SK-N-SH (cell line): Measurements from ENCODE around the gene STEAP3. TPM values are rescaled to one million over a fixed set of nuclear protein-coding genes. Genes with fewer than 3 reads are reported as not detected.
A peak's percentile ranks its signal among the peaks of the same experiment; 100 is the strongest.

ENCODE experiments used
- CTCF ChIA-PET: fragments of 300-600, 350-600 bp; formaldehyde crosslinking; extraction: SDS; loops from one replicate; lab custom pipeline; 2021; lab: Yijun Ruan, JAX
- POLR2A ChIA-PET: fragments of 350-600 bp; sonication (Branson Sonifier 250); formaldehyde crosslinking; extraction: SDS; loops from one replicate; lab custom pipeline; 2020; ENCODE audit warnings: antibody characterized with exemption, inconsistent platforms; lab: Yijun Ruan, JAX
- DNase-seq: peaks from one replicate; pipeline ENCODE4 v3.0.0; 2012
- H2AFZ ChIP-seq: fragments of 200-600 bp; sonication (generic); 2 replicates; pipeline ENCODE4 v1.8.1; 2016; ENCODE audit warnings: antibody characterized with exemption, mild to moderate bottlenecking, low read depth
- H3F3A ChIP-seq: fragments of 200-600 bp; sonication (generic); replicated peaks from 2 replicates; pipeline ENCODE3; 2016; ENCODE audit warnings: antibody characterized with exemption, mild to moderate bottlenecking; ENCODE audit not compliant: insufficient read depth
- H3K27ac ChIP-seq, 2 experiments: fragments of 200-500 bp in 1 of 2; fragments of 200-600 bp in 1 of 2; sonication (Bioruptor generic) in 1 of 2; sonication (generic), shearing (Covaris generic) in 1 of 2; 2 replicates each; pipeline versions ENCODE4 v1.5.1 to v1.6.1; 2014 to 2016; ENCODE audit warnings: low read depth in 2 of 2, inconsistent platforms in 1 of 2, low read length in 1 of 2, mild to moderate bottlenecking in 1 of 2, mixed read lengths in 1 of 2
- H3K27me3 ChIP-seq: fragments of 200-600 bp; sonication (generic), shearing (Covaris generic); 2 replicates; pipeline ENCODE4 v1.6.1; 2016; ENCODE audit warnings: mixed run types; ENCODE audit not compliant: insufficient read depth
- H3K36me3 ChIP-seq, 2 experiments: fragments of 200-500 bp in 1 of 2; fragments of 200-600 bp in 1 of 2; sonication (Bioruptor generic) in 1 of 2; sonication (generic) in 1 of 2; replicated peaks in 1 of 2; 2 replicates each; pipeline versions ENCODE3 to v1.5.1; 2014 to 2016; ENCODE audit warnings: low read length in 1 of 2, mild to moderate bottlenecking in 1 of 2; ENCODE audit not compliant: insufficient read depth in 2 of 2, control insufficient read depth in 1 of 2
- H3K4me1 ChIP-seq, 2 experiments: fragments of 200-500 bp in 1 of 2; fragments of 200-600 bp in 1 of 2; sonication (Bioruptor generic) in 1 of 2; sonication (generic), shearing (Covaris generic) in 1 of 2; 2 replicates each; pipeline versions ENCODE4 v1.5.1 to v1.6.1; 2014 to 2016; ENCODE audit warnings: low read depth in 1 of 2, low read length in 1 of 2, mixed run types in 1 of 2; ENCODE audit not compliant: insufficient read depth in 2 of 2, control insufficient read depth in 1 of 2
- H3K4me2 ChIP-seq: fragments of 200-600 bp; sonication (generic), shearing (Covaris generic); 2 replicates; pipeline ENCODE4 v1.6.1; 2017; ENCODE audit warnings: mixed run types
- H3K4me3 ChIP-seq, 2 experiments: fragments of 200-500 bp in 1 of 2; fragments of 200-600 bp in 1 of 2; sonication (Bioruptor generic) in 1 of 2; sonication (generic), shearing (Covaris generic) in 1 of 2; 2 replicates each; pipeline versions ENCODE4 v1.5.1 to v1.8.1; 2014 to 2016; ENCODE audit warnings: low read depth in 2 of 2, inconsistent platforms in 1 of 2, low read length in 1 of 2, mild to moderate bottlenecking in 1 of 2, mixed read lengths in 1 of 2, moderate library complexity in 1 of 2
- H3K79me2 ChIP-seq: fragments of 200-600 bp; sonication (generic); 2 replicates; pipeline ENCODE4 v1.8.1; 2017; ENCODE audit warnings: mild to moderate bottlenecking; ENCODE audit not compliant: insufficient read depth
- H3K9ac ChIP-seq: fragments of 200-600 bp; sonication (generic); 2 replicates; pipeline ENCODE4 v1.6.1; 2017; ENCODE audit warnings: mixed run types
- H3K9me2 ChIP-seq: fragments of 200-600 bp; sonication (generic); 2 replicates; pipeline ENCODE4 v1.6.1; 2017; ENCODE audit warnings: mixed run types
- H3K9me3 ChIP-seq: fragments of 200-600 bp; sonication (generic); 2 replicates; pipeline ENCODE4 v1.6.1; 2017; ENCODE audit warnings: mixed run types, mild to moderate bottlenecking, moderate library complexity
- H4K20me1 ChIP-seq: fragments of 200-600 bp; sonication (generic); 2 replicates; pipeline ENCODE4 v1.6.1; 2017; ENCODE audit warnings: mild to moderate bottlenecking, mixed run types; ENCODE audit not compliant: insufficient read depth
- CHD2 ChIP-seq: fragments of 150-350 bp; IDR thresholded peaks from 2 replicates; pipeline ENCODE4 v1.6.1; 2018; ENCODE audit warnings: low read length; ENCODE audit not compliant: partially characterized antibody
- CTCF ChIP-seq: fragments of 200-600 bp; sonication (generic); IDR thresholded peaks from 2 replicates; pipeline ENCODE4 v1.6.1; 2017; ENCODE audit warnings: antibody characterized with exemption, mild to moderate bottlenecking, moderate library complexity
- EP300 ChIP-seq, 2 experiments: IDR thresholded peaks; 2 replicates each; pipeline versions ENCODE4 v1.4.0 to v1.6.1; 2012; ENCODE audit warnings: borderline replicate concordance in 1 of 2, low read depth in 1 of 2, low read length in 1 of 2
- EZH2phosphoT487 ChIP-seq: fragments of 200-600 bp; sonication (generic); IDR thresholded peaks from 2 replicates; pipeline ENCODE4 v1.6.1; 2017; ENCODE audit warnings: low read depth, mixed run types, mild to moderate bottlenecking, antibody characterized with exemption, moderate library complexity, borderline replicate concordance
- FOSL2 ChIP-seq: IDR thresholded peaks from 2 replicates; pipeline ENCODE4 v1.4.0; 2012; ENCODE audit warnings: low read depth, mild to moderate bottlenecking, moderate library complexity, borderline replicate concordance
- FOXJ3 ChIP-seq: sonication (generic); formaldehyde crosslinking; IDR thresholded peaks from 2 replicates; pipeline ENCODE4 v1.5.1; 2020; ENCODE audit warnings: mild to moderate bottlenecking, missing genetic modification reagents
- FOXM1 ChIP-seq: IDR thresholded peaks from 2 replicates; pipeline ENCODE4 v1.4.0; 2012; ENCODE audit warnings: low read depth, mild to moderate bottlenecking
- GABPA ChIP-seq: IDR thresholded peaks from 2 replicates; pipeline ENCODE4 v1.4.0; 2012; ENCODE audit warnings: low read depth, mild to moderate bottlenecking
- GATA2 ChIP-seq: sonication (generic); formaldehyde crosslinking; IDR thresholded peaks from 2 replicates; pipeline ENCODE4 v1.5.0; 2020; ENCODE audit warnings: mild to moderate bottlenecking, missing genetic modification reagents
- MXI1 ChIP-seq: IDR thresholded peaks from 2 replicates; pipeline ENCODE4 v1.6.1; 2012; ENCODE audit warnings: mild to moderate bottlenecking, low read depth, low read length, improper control_type of control experiment
- NFIC ChIP-seq: IDR thresholded peaks from 2 replicates; pipeline ENCODE4 v1.4.0; 2012; ENCODE audit warnings: borderline replicate concordance
- NRF1 ChIP-seq: IDR thresholded peaks from 2 replicates; pipeline ENCODE4 v1.6.1; 2012; ENCODE audit warnings: low read depth, mild to moderate bottlenecking, low read length
- RCOR1 ChIP-seq: fragments of 150-350 bp; IDR thresholded peaks from 2 replicates; pipeline ENCODE4 v1.6.1; 2017; ENCODE audit warnings: antibody characterized with exemption, low read length
- RXRA ChIP-seq: IDR thresholded peaks from 2 replicates; pipeline ENCODE4 v1.4.0; 2012; ENCODE audit warnings: low read depth, mild to moderate bottlenecking, borderline replicate concordance
- TAF1 ChIP-seq: IDR thresholded peaks from 2 replicates; pipeline ENCODE4 v1.6.1; 2012; ENCODE audit warnings: low read depth, mild to moderate bottlenecking, low read length, moderate library complexity, borderline replicate concordance
- ZBTB33 ChIP-seq: IDR thresholded peaks from 2 replicates; pipeline ENCODE4 v1.4.0; 2012; ENCODE audit warnings: low read depth, borderline replicate concordance
- WGBS: methylation state at CpG from one replicate; pipeline ENCODE4 v1.1.6; 2017; ENCODE audit warnings: low lambda C conversion rate; 5-methylcytosine and 5-hydroxymethylcytosine counted together
- polyA plus RNA-seq, 3 experiments: library from polyadenylated mRNA; depleted of rRNA; stranded (reverse); fragments of >200 nt; gene quantifications; 2 replicates each; pipeline ENCODE4 v1.2.3, GENCODE V29; 2012
- TF ChIP-seq, protein P1 (sequence below): IDR thresholded peaks from 2 replicates; pipeline ENCODE4 v1.6.1; 2012; ENCODE audit warnings: mild to moderate bottlenecking, low read depth, low read length, moderate library complexity
- TF ChIP-seq, protein P2 (sequence below): IDR thresholded peaks from 2 replicates; pipeline ENCODE4; 2012

Gene STEAP3
- polyA plus RNA-seq, 1 of the 3 experiments (the other 2 are of a cell fraction): 30.6 TPM

DNA sequence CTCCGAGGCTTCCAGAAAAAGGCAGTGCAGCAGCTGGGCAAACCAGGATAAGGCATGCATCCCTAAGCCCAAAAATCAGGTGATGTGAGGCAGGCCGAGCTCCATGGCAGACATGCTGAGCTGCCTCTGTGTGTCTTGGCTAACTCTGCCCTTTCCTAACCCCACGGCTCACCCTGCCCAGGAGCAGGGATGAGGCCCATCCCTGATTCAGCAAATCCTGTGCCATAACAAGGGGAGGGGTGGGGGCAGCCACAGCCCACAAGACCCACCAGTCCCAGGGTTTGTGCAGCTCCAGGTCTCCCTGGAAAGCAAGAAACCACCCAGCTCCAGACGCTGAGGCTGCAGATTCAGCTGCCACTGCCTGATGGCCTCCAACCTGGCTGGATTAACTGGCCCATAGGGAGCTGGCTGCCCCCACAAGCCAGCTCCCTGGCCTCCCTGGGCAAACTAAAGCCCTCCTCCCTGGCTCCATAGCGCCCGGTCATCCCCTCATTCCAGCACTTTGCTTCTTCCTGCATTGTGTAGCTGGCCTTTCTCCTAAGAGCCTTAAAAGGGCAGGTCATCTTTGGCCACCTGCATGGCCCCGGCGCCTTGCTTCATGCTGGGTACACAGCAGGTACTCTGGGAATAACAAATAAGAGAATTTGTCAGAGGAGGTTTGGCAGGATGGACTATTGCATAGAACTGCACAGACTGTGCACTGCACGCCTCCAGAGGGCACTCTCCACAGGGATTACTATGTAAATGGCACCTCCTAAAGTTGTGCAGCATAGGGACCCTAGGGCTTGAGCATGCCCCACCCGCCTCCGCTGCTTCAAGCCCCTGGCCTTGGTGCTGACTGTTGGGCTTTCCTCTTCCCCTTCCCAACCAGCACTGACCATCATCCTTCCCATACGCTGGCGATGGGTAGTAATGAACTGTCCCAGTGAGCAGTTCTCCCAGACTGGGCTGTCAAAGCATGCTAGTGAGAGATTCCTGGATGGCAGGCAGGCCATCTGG is 10.7 kb downstream of the STEAP3 start (continued):
- TF ChIP-seq, protein P1, sequence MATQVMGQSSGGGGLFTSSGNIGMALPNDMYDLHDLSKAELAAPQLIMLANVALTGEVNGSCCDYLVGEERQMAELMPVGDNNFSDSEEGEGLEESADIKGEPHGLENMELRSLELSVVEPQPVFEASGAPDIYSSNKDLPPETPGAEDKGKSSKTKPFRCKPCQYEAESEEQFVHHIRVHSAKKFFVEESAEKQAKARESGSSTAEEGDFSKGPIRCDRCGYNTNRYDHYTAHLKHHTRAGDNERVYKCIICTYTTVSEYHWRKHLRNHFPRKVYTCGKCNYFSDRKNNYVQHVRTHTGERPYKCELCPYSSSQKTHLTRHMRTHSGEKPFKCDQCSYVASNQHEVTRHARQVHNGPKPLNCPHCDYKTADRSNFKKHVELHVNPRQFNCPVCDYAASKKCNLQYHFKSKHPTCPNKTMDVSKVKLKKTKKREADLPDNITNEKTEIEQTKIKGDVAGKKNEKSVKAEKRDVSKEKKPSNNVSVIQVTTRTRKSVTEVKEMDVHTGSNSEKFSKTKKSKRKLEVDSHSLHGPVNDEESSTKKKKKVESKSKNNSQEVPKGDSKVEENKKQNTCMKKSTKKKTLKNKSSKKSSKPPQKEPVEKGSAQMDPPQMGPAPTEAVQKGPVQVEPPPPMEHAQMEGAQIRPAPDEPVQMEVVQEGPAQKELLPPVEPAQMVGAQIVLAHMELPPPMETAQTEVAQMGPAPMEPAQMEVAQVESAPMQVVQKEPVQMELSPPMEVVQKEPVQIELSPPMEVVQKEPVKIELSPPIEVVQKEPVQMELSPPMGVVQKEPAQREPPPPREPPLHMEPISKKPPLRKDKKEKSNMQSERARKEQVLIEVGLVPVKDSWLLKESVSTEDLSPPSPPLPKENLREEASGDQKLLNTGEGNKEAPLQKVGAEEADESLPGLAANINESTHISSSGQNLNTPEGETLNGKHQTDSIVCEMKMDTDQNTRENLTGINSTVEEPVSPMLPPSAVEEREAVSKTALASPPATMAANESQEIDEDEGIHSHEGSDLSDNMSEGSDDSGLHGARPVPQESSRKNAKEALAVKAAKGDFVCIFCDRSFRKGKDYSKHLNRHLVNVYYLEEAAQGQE: peak; percentile 92
- TF ChIP-seq MXI1 (no peak), CTCF (peak; percentile 44), NFIC (no peak), EP300 (IDR thresholded peaks at IDR 0.05; ENCODE audit: borderline replicate concordance in 1 of 2, low read depth in 1 of 2, low read length in 1 of 2) (no peak), NRF1 (no peak)
- TF ChIP-seq, protein P2, sequence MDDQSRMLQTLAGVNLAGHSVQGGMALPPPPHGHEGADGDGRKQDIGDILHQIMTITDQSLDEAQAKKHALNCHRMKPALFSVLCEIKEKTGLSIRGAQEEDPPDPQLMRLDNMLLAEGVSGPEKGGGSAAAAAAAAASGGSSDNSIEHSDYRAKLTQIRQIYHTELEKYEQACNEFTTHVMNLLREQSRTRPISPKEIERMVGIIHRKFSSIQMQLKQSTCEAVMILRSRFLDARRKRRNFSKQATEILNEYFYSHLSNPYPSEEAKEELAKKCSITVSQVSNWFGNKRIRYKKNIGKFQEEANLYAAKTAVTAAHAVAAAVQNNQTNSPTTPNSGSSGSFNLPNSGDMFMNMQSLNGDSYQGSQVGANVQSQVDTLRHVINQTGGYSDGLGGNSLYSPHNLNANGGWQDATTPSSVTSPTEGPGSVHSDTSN: no peak

DNA sequence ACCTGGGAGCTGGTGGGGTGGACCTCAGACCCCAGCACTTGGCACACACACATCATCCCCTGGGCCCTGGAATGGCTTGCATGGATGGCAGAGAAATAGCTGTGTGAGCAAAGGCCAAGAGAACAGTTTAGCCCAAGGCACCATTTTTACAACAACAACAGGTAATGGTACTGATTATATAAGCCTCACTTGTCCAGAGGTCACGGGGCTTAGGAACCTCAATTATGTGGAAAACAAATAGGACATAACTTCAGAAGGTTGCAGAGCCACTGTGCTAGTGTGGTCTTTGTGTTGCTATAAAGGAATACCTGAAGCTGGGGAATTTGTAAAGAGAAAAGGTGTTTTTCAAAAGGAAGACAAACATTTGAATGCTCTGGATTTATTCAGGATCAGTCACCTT is 13.2 kb downstream of the STEAP3 start:
- H3K9me3 ChIP-seq: no peaks in the 10 kb centered on the region
- H3K4me1 ChIP-seq: peaks cover 10 to 26% of the 10 kb centered on the region in 2 experiments; a peak in 3 of 4 replicates
- H3K27me3 ChIP-seq: no peaks in the 10 kb centered on the region
- H3K27ac ChIP-seq: no peak overlapping the region
- no peak overlapping the region for H2AFZ ChIP-seq
- no peak overlapping the region for H3K9ac ChIP-seq
- no peak overlapping the region for H3K4me3 ChIP-seq
- no peak overlapping the region for H3K4me2 ChIP-seq
- H3F3A ChIP-seq: no peaks in the 10 kb centered on the region
- no peaks in the 10 kb centered on the region for H3K36me3 ChIP-seq
- H3K9me2 ChIP-seq: no peaks in the 10 kb centered on the region
- 94% methylated on average over 1 of the region's 1 CpG for WGBS
- H4K20me1 ChIP-seq: no peaks in the 10 kb centered on the region
- POLR2A ChIA-PET: no interaction called here
- no peak for TF ChIP-seq ZBTB33
- TF ChIP-seq FOSL2: no peak
- TF ChIP-seq FOXJ3 (CRISPR knock-in tag): no peak
- TF ChIP-seq RXRA: no peak
- no peak for TF ChIP-seq GATA2
- TF ChIP-seq NRF1: no peak
- no peak for TF ChIP-seq TAF1
- no peak for TF ChIP-seq GABPA
- TF ChIP-seq FOXM1: no peak
- TF ChIP-seq RCOR1: no peak
- no peak for TF ChIP-seq CHD2
- TF ChIP-seq EZH2phosphoT487: no peak
- DNase-seq: no peak
- CTCF ChIA-PET: interaction anchor here (0.9 to 1.9 kb wide), 2 partner anchors 11 to 15 kb away, joined by 3 to 6 read pairs; no protein-coding TSS in a partner anchor
- no peaks in the 10 kb centered on the region for H3K79me2 ChIP-seq
